ENCODE results near the gene CACNB3.

DNA sequence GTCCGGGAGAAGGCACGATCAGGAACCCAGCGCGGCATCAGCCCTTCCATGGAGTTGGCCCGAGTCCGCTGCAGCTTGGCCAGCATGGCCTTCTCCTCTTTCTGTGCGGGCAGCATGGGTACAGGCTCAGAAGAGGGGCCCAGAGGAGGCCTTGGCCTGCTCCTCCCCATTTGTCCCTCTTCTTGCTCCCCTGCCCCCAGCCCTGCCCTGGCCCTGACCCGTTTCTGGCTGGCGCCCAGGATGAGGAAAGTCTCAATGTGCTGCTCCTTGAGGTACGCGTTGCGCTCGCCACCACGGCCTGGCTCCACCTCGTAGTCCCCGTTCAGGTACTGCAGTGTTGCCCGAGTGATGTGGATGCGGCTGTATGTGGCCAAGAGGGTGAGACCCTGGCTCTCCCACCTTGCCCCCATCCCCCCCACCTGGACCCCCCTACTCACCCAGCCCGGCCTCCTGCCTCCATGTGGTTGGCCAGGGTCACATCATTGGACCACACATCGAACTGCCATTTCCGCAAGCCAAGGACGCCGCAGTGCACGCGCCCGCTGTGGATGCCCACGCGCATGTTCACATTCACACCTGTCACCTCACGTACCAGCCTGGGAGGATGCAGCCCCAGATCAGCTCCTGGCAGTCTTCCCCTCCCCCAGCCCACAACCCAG, 42.2 kb upstream of the CACNB3 start:
- TF ChIP-seq, protein P1, sequence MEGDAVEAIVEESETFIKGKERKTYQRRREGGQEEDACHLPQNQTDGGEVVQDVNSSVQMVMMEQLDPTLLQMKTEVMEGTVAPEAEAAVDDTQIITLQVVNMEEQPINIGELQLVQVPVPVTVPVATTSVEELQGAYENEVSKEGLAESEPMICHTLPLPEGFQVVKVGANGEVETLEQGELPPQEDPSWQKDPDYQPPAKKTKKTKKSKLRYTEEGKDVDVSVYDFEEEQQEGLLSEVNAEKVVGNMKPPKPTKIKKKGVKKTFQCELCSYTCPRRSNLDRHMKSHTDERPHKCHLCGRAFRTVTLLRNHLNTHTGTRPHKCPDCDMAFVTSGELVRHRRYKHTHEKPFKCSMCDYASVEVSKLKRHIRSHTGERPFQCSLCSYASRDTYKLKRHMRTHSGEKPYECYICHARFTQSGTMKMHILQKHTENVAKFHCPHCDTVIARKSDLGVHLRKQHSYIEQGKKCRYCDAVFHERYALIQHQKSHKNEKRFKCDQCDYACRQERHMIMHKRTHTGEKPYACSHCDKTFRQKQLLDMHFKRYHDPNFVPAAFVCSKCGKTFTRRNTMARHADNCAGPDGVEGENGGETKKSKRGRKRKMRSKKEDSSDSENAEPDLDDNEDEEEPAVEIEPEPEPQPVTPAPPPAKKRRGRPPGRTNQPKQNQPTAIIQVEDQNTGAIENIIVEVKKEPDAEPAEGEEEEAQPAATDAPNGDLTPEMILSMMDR (IDR thresholded peaks at IDR 0.05 in 4 of 5, conservative IDR thresholded peaks at IDR 0.05 in 1 of 5) = no peak
- TF ChIP-seq POLR2A (IDR thresholded peaks at IDR 0.05) = no peak
